ENCODE results near the gene FOXRED2. TPM values are rescaled to one million over a fixed set of nuclear protein-coding genes. Genes with fewer than 3 reads are reported as not detected.

Gene FOXRED2
- total and polyA plus RNA-seq, 2 of the 4 experiments (the other 2 are of a cell fraction), result 1.6 to 4.0 TPM

GRCh38 chr22:36456464-36456845 is 50.4 kb downstream of the FOXRED2 start:
- no peaks in the 10 kb centered on the region for H3K9me3 ChIP-seq (ENCODE audit: control insufficient read depth, insufficient read depth, low read length)
- H2AFZ ChIP-seq (replicated peaks; ENCODE audit: low read length, poor library complexity), result no peak overlapping the region
- H2BK15ac ChIP-seq (ENCODE audit: low read depth, low read length), result peak overlapping the region; percentile 72; the same call in 2 of the 3 replicates
- dilution Hi-C loops (cut with HindIII; ENCODE audit: low sequenced_read_pairs, unreplicated experiment) (no loop called here), intact Hi-C loops (cut with micrococcal nuclease) (no loop called here), in situ Hi-C loops (cut with MboI; ENCODE audit: low sequenced_read_pairs) (no loop called here)
- peak overlapping the region; percentile 75 for H2BK120ac ChIP-seq (ENCODE audit: low read depth, low read length)
- H4K8ac ChIP-seq (ENCODE audit: low read depth in 2 of 2, low read length in 2 of 2), result no peak overlapping the region
- H3K23ac ChIP-seq (ENCODE audit: low read depth, low read length), result 0 out of 2 replicates have a peak overlapping the region, but pooled peaks have one; percentile 4
- no peaks in the 10 kb centered on the region for H3K27me3 ChIP-seq (ENCODE audit: control insufficient read depth, insufficient read depth, low read length)
- H3K18ac ChIP-seq (ENCODE audit: low read depth, low read length), result no peak overlapping the region
- ChIA-PET POLR2A (ENCODE audit: unreplicated experiment) (interaction anchor here (0.5 kb wide), 1 partner anchor 102 kb away, joined by 3 read pairs; no protein-coding TSS in a partner anchor), CTCF (no interaction called here)
- peak overlapping the region; percentile 60 for H2AK9ac ChIP-seq (replicated peaks; ENCODE audit: low read depth, low read length, poor library complexity)
- peak overlapping the region; percentile 83; the same call in 1 of the 2 replicates for H2BK20ac ChIP-seq (ENCODE audit: low read depth, low read length)
- no peak overlapping the region for H3K4me2 ChIP-seq (ENCODE audit: low read depth, low read length)
- H3K4ac ChIP-seq (ENCODE audit: low read depth, low read length), result peak overlapping the region; percentile 95
- H3K79me1 ChIP-seq (ENCODE audit: low read depth in 1 of 2, low read length in 2 of 2), result peaks cover 0 to 22% of the 10 kb centered on the region in 2 experiments; a peak in 2 of 4 replicates
- no peak overlapping the region for H3K27ac ChIP-seq (ENCODE audit: insufficient read depth, low read length)
- no peak overlapping the region for H3K4me3 ChIP-seq (ENCODE audit: insufficient read depth, low read depth, low read length)
- H3K36me3 ChIP-seq (ENCODE audit: control insufficient read depth, insufficient read depth, low read length), result no peaks in the 10 kb centered on the region
- no peaks in the 10 kb centered on the region for H4K20me1 ChIP-seq (ENCODE audit: insufficient read depth, low read length)
- no peak overlapping the region for H2BK5ac ChIP-seq (ENCODE audit: low read depth, low read length, poor library complexity, severe bottlenecking)
- peak overlapping the region; percentile 31; the same call in 1 of the 2 replicates for H4K91ac ChIP-seq (ENCODE audit: insufficient read depth, low read depth, low read length)
- H2AK5ac ChIP-seq (ENCODE audit: low read depth, low read length), result peak overlapping the region; percentile 64
- TF ChIP-seq CTCF (conservative IDR thresholded peaks at IDR 0.05; ENCODE audit: low read depth, low read length) (no peak), MAFK (IDR thresholded peaks at IDR 0.05; ENCODE audit: low read depth, low read length) (no peak), CHD1 (IDR thresholded peaks at IDR 0.05; ENCODE audit: low read depth, low read length) (no peak), POLR2A (IDR thresholded peaks at IDR 0.05; ENCODE audit: low read depth, low read length) (no peak), RFX5 (IDR thresholded peaks at IDR 0.05; ENCODE audit: low read depth, low read length) (no peak), NFE2L2 (IDR thresholded peaks at IDR 0.05; ENCODE audit: low read depth, low read length) (no peak), RAD21 (IDR thresholded peaks at IDR 0.05; ENCODE audit: low read length) (no peak), ELK1 (IDR thresholded peaks at IDR 0.05; ENCODE audit: borderline replicate concordance, low read depth, low read length) (no peak), MXI1 (IDR thresholded peaks at IDR 0.05; ENCODE audit: borderline replicate concordance, low read depth, low read length) (no peak), BHLHE40 (IDR thresholded peaks at IDR 0.05; ENCODE audit: low read depth, low read length) (no peak), SMC3 (IDR thresholded peaks at IDR 0.05; ENCODE audit: low read depth, low read length) (no peak), MAZ (IDR thresholded peaks at IDR 0.05; ENCODE audit: borderline replicate concordance, low read depth, low read length) (no peak), FOS (IDR thresholded peaks at IDR 0.05; ENCODE audit: low read depth, low read length) (no peak), RCOR1 (IDR thresholded peaks at IDR 0.05; ENCODE audit: insufficient replicate concordance, low read length) (no peak), USF2 (IDR thresholded peaks at IDR 0.05; ENCODE audit: low read depth, low read length) (no peak), CEBPB (IDR thresholded peaks at IDR 0.05; ENCODE audit: low read depth, low read length) (no peak)
- H3K14ac ChIP-seq (replicated peaks; ENCODE audit: low read depth, low read length), result no peak overlapping the region; the same call in 1 of the 2 replicates
- H4K5ac ChIP-seq (ENCODE audit: low read depth, low read length), result no peak overlapping the region
- no CpG with 5 or more reads among the region's 12 CpGs for WGBS, 2 experiments (ENCODE audit: extremely low coverage in 2 of 2, insufficient read length in 1 of 2)
- no peak for DNase-seq
- peaks cover 4% of the 10 kb centered on the region; the same call in 1 of the 2 replicates for H3K9me1 ChIP-seq (ENCODE audit: insufficient read depth, low read length)
- no peak for ATAC-seq (ENCODE audit: low read depth)
- H3K9ac ChIP-seq (ENCODE audit: low read depth, low read length), result no peak overlapping the region
- H3K56ac ChIP-seq (ENCODE audit: extremely low read depth, insufficient read depth, low read length), result no peak overlapping the region
- BruUV-seq (replicated peaks), result no TSS peak
- H3K4me1 ChIP-seq (ENCODE audit: control insufficient read depth, insufficient read depth, low read length), result peaks cover 18% of the 10 kb centered on the region
